HEK293 (cell line): ENCODE results near the gene QRICH2.

Source experiments
- CTCF ChIP-seq: fragments of 450-650 bp; formaldehyde crosslinking; IDR thresholded peaks from 2 replicates; pipeline ENCODE4 v1.5.1; 2016; ENCODE audit warnings: missing biosample characterization, missing genetic modification characterization
- GLI4 ChIP-seq: fragments of 450-650 bp; formaldehyde crosslinking; IDR thresholded peaks from 2 replicates; pipeline ENCODE4 v1.5.1; 2016; ENCODE audit warnings: missing biosample characterization, missing genetic modification characterization
- INSM2 ChIP-seq: fragments of 450-650 bp; formaldehyde crosslinking; IDR thresholded peaks from 2 replicates; pipeline ENCODE4 v1.5.1; 2016; ENCODE audit warnings: missing biosample characterization, missing genetic modification characterization
- PRDM2 ChIP-seq: fragments of 450-650 bp; formaldehyde crosslinking; IDR thresholded peaks from 2 replicates; pipeline ENCODE4 v1.5.1; 2016; ENCODE audit warnings: missing biosample characterization, missing genetic modification characterization, borderline replicate concordance
- ZBTB7A ChIP-seq: fragments of 450-650 bp; formaldehyde crosslinking; IDR thresholded peaks from 2 replicates; pipeline ENCODE4 v1.5.1; 2016; ENCODE audit warnings: low read depth, missing biosample characterization, missing genetic modification characterization
- ZSCAN18 ChIP-seq: fragments of 450-650 bp; formaldehyde crosslinking; IDR thresholded peaks from 2 replicates; pipeline ENCODE4 v1.5.1; 2016; ENCODE audit warnings: missing biosample characterization, missing genetic modification characterization
- ZSCAN5A ChIP-seq: fragments of 450-650 bp; formaldehyde crosslinking; IDR thresholded peaks from 2 replicates; pipeline ENCODE4 v1.5.1; 2016; ENCODE audit warnings: missing biosample characterization, missing genetic modification characterization

GRCh38 chr17:76353004-76353598, 45.0 kb upstream of the QRICH2 start:
- TF ChIP-seq ZSCAN18 (no peak), CTCF (no peak), ZBTB7A (tag by site-specific recombination) (no peak), ZSCAN5A (tag by site-specific recombination) (no peak), GLI4 (tag by site-specific recombination) (no peak), INSM2 (tag by site-specific recombination) (no peak), PRDM2 (tag by site-specific recombination) (no peak)
